Activated T-cell treated with anti-CD3 and anti-CD28 coated beads, Interleukin-2, amount 50 U/mL, for 72 hours (primary cell): ENCODE data around the gene NEGR1. TPM values are rescaled to one million over a fixed set of nuclear protein-coding genes. Genes with fewer than 3 reads are reported as not detected.

Source experiments
- ATAC-seq, 2 donors: fragments of 150-1000 bp; cut with Tn5 transposase; replicated peaks in 1 of 2; 2 replicates each; pipeline ENCODE4 v1.10.0; 2021; ENCODE audit warnings: moderate library complexity in 2 of 2, mild to moderate bottlenecking in 1 of 2
- DNase-seq, 2 donors: peaks; one replicate each; pipeline ENCODE4 v3.0.0; 2021 to 2022; ENCODE audit warnings: mixed read lengths in 1 of 2
- H3K27ac Mint-ChIP-seq: one replicate; pipeline ENCODE4 v1.8.0; 2022; ENCODE audit warnings: mild to moderate bottlenecking, moderate library complexity, mixed read lengths
- H3K27me3 Mint-ChIP-seq: one replicate; pipeline ENCODE4 v1.8.0; 2022; ENCODE audit warnings: low read depth, mixed read lengths
- H3K36me3 Mint-ChIP-seq, 2 donors: one replicate each; pipeline ENCODE4 v1.8.0; 2022; ENCODE audit warnings: mixed read lengths in 2 of 2, mild to moderate bottlenecking in 1 of 2; ENCODE audit not compliant: insufficient read depth in 2 of 2
- H3K4me1 Mint-ChIP-seq: one replicate; pipeline ENCODE4 v1.8.0; 2022; ENCODE audit warnings: low read depth, mixed read lengths
- H3K4me3 Mint-ChIP-seq, 2 donors: one replicate each; pipeline ENCODE4 v1.8.0; 2022; ENCODE audit warnings: mild to moderate bottlenecking in 2 of 2, mixed read lengths in 2 of 2, moderate library complexity in 2 of 2
- H3K9me3 Mint-ChIP-seq, 2 donors: one replicate each; pipeline ENCODE4 v1.8.0; 2022; ENCODE audit warnings: mixed read lengths in 2 of 2
- total RNA-seq, 2 donors: library from RNA; stranded (reverse); gene quantifications; one replicate each; pipeline ENCODE4 v1.2.3, GENCODE V29; 2022

Gene NEGR1
- total RNA-seq, 2 donors from 2014 or later = 0.24 TPM; not detected in 1

DNA sequence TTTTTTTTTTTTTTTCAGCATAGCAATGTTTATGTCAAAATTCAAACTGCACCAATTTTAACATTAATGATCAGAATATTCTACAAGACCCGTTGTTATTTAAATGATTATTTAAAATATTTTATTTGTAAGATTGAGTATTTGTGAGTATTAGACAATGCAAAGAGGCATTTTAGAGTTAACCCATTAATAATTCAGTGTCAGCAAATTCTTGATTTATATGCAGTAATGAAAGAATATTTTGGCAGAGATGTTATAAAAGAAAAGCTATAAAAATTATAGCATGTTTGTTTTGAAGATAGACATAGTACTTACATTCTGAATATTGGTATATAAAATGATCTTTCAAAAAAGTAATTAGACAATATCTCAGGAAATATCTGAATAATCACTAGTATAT lies 932.0 kb downstream of the NEGR1 start:
- H3K4me1 Mint-ChIP-seq = no peaks in the 10 kb centered on the region
- no peaks in the 10 kb centered on the region for H3K27me3 Mint-ChIP-seq
- H3K4me3 Mint-ChIP-seq = no peak overlapping the region
- H3K27ac Mint-ChIP-seq = no peak overlapping the region
- ATAC-seq = no peak
- DNase-seq = no peak
- peaks cover 3 to 5% of the 10 kb centered on the region in 2 donors for H3K9me3 Mint-ChIP-seq
- H3K36me3 Mint-ChIP-seq = no peaks in the 10 kb centered on the region
